Keratinocyte (primary cell): ENCODE data around the gene TRAF1.

Experiments used
- EZH2 ChIP-seq: IDR thresholded peaks from one replicate; pipeline ENCODE4 v1.6.1; 2012; ENCODE audit warnings: inconsistent platforms, mild to moderate bottlenecking, low read length, moderate library complexity
- TF ChIP-seq, protein P1 (sequence below), 3 experiments: IDR thresholded peaks in 1 of 3; conservative IDR thresholded peaks in 1 of 3; optimal IDR thresholded peaks in 1 of 3; 2 replicates in 2 of 3; 3 replicates in 1 of 3; pipeline versions ENCODE3 to v1.5.1; 2011; ENCODE audit warnings: low read length in 3 of 3, mild to moderate bottlenecking in 3 of 3, moderate library complexity in 2 of 3, control low read depth in 1 of 3, inconsistent platforms in 1 of 3; ENCODE audit not compliant: insufficient read depth in 2 of 3; ENCODE audit errors: extremely low read depth in 1 of 3

DNA sequence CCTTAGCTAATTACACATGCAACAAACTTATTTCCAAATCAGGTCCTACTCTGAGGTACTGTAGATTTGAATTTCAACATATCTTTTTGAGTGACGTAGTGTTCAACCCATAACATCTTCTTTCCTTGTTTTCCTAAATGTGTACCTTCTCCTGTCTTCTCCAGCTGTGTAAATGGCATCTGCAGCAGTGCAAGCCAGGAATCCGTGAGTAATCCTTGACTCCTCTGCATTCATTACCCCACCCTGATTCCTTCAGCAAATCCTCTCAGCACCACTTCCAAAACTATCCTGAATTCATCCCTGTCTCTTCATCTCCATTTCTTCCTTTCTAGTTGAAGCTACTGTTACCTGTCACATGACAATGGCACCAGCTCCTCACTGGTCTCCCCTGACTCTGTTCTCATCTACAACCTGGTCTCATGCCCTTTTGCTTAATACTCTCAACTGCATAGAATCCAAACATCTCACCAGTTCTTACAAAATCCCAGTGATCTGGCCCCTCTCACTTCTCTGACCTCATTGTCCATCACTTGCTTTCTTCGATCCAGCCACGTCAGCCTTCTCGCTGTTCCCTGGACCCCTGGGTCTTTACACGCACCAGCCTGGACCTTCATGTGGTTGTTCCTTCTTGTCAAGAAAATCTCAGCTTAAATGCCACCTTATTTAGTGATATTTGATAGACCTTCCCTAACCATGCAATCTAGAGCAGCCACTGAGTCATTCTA lies 14.6 kb upstream of the TRAF1 start:
- TF ChIP-seq, protein P1, sequence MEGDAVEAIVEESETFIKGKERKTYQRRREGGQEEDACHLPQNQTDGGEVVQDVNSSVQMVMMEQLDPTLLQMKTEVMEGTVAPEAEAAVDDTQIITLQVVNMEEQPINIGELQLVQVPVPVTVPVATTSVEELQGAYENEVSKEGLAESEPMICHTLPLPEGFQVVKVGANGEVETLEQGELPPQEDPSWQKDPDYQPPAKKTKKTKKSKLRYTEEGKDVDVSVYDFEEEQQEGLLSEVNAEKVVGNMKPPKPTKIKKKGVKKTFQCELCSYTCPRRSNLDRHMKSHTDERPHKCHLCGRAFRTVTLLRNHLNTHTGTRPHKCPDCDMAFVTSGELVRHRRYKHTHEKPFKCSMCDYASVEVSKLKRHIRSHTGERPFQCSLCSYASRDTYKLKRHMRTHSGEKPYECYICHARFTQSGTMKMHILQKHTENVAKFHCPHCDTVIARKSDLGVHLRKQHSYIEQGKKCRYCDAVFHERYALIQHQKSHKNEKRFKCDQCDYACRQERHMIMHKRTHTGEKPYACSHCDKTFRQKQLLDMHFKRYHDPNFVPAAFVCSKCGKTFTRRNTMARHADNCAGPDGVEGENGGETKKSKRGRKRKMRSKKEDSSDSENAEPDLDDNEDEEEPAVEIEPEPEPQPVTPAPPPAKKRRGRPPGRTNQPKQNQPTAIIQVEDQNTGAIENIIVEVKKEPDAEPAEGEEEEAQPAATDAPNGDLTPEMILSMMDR (optimal IDR thresholded peaks at IDR 0.05 in 1 of 3, IDR thresholded peaks at IDR 0.05 in 1 of 3, conservative IDR thresholded peaks at IDR 0.05 in 1 of 3; ENCODE audit: extremely low read depth in 1 of 3, insufficient read depth in 2 of 3, low read length in 3 of 3), result no peak
- TF ChIP-seq EZH2, result no peak
